AG08395 (cell line): ENCODE data around the gene ZBTB46.

Experiments used
- DNase-seq: peaks from one replicate; pipeline ENCODE4 v3.0.0; 2012; ENCODE audit warnings: mixed read lengths, low spot score

Gene ZBTB46

GRCh38 chr20:63837479-63837878 is 6.4 kb upstream of the ZBTB46 start:
- no peak for DNase-seq

DNA sequence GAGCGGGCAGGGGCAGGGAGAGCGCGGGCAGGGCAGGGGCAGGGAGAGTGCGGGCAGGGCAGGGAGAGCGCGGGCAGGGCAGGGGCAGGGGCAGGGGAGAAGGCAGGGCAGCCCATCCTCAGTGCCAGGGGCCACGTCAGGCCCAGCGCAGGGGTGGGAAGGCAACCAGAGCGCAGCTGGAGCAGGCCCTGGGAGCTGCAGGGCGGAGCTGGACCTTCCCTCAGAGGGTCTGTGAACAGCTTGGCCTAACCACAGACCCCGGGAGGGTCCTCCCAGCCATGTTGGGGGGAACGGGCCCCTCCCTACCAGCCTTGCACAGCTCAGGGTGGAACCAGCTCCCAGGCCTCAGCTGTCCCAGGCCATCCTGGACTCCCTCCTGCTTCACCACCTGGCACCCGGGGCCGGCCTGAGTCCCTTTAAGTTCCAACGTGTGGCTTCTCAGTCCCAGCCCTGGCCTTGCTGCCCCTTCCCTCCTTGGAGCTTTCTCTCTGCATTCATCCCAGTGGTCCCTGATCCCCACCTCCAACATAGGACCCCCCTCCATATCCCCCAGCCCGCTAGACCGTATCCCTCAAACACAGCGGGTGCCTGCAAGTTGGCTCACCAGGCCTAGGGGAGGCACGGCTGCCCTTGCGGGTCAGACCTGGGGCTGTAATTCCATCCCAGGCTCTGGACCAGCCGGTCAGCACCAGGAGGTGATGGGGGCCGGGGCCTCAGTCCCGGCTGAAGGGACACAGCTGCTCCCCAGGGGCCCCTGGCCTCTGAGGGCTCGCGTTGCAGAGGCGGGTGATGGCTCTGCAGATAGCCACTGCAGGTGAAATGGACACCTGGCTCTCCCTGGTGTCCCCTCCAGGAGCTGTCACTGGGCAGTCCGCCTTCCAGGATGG is 5.6 kb upstream of the ZBTB46 start:
- no peak for DNase-seq

GRCh38 chr20:63835021-63835858 is 4.2 kb upstream of the ZBTB46 start:
- DNase-seq = peak; percentile 99

- DNase-seq = no peak
Observed at GRCh38 chr20:63834491-63834880, 3.4 kb upstream of the ZBTB46 start.

GRCh38 chr20:63833776-63834490 is 2.9 kb upstream of the ZBTB46 start:
- DNase-seq = no peak

DNA sequence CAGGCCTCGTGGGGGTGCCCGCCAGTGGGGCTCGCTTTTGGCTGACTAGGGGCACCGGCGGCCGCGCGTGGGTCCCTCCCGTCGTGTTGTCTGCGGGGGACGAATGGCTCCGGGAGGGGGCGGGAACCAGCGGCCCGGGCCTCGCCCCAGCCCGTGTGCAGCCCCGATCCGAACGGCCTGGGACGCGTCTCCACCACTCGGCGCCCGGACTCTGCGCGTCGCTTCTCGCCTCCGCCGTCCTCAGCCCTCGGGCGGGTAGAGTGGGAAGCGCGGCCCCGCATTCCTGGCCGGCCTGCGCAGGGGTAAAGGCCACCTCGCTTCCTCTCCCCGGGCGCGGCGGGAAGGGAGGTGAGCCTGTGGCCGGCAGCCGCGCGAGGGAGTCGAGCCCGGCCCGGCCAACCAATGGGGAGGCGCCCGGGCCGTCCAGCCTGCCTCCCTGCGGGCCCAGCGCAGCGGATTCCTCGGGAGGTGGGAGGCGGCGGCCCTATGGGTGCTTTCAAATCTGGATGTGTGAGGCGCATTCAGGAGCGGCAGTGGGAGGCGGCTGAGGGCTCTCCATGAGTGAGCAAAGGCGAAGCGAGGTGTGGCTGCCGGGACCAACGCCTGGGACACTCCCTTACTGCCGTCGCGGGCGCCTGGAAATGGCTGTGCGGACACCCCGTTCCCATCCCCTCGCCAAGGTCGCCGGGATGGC is 1.1 kb upstream of the ZBTB46 start:
- no peak for DNase-seq

DNA sequence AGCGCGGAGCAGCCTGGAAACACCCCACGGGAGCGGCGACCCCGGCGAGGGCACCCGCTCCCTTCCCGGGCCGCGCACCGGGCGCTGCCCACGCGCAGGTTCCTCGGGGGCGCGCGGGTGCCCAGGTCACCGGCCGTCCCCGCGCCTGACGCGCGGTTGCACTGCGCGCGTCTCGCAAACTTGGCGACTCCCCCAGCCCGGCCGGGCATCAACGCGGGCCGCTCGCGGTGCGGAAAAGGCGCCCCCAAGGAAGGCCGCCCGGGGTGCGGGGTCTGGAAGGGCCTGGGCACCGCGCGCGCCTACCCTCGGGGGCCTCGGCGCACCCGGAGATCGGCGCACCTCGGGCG is 555 bp upstream of the ZBTB46 start:
- DNase-seq = no peak

DNA sequence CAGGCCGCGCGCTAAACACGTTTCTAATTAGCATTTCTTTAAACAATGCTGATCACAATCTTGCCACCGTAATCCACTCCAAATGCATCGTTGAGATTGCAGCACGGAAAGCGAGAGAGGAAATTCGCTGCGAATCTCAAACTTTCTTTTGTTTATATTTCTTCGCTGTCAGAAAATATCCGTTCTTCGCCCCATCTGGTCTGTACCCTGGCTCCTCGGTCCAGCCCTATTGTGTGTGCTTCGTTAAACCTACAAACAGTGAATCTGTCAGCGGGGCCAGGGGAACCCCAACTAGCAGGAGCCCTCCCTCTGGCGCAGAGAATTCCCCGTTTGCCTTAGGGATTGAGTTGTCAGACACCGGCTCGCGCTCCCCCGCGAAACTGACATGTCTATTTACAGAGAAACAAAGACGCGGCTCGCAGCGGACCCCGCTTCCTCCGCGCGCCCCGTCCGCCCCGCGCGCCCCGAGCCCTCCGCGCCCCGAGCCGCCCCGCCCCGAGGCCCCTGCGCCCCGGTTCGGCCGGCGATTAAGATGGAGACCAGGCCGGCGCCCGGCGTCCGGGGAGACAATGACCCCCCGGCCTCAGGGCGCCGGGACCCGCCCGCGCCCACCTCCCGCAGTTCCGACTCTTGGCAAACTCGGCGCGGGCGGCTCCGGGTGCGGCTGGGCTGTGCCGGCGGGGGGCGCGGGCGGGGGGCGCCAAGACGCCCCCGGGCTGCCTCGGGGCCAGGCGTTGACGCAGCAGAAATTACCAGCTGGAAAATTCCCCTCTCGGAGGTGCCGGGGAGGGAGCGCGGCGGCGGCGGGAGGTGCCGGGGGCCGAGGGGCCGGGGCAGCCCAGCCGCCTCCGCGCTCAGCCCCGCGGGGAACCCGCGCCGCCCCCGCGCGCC is 874 bp downstream of the ZBTB46 start:
- no peak for DNase-seq

DNA sequence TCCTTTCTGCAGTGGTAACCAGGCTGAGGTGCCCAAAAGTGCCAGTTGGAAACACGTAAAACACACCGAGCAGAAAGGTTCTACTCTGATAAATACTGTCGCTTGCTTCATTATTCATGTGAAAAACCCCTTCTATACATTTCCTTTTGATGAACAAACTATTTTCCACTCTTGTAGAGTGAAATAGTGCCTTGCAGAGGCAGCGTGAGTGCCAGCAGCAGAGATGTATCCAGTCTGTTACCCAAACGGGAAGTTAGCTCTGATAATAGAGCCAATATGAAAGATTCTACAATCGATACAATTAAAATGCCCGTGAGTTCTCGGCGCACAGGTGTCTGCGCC is 1.5 kb downstream of the ZBTB46 start:
- DNase-seq = no peak

- DNase-seq = no peak
Observed at GRCh38 chr20:63828951-63829350, 2.1 kb downstream of the ZBTB46 start.

DNA sequence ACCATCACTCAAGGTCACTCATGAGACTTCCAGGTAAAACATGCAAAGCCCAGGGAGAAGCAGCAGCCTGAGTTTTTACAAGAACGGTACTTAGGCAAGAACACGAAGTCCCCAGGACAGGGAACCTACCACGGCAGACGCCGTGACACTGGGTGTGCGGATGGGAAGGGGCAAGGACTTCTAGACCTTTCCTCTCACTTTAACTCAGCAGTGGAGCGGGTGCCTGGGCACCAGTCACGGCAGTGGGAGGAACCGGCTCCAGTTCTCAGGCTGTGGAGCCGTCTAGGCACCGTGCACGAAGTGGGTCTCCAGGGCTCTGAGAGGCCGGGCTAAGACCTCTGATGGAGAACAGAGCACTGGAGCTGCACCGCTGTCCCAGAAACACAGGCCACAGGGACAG is 2.5 kb downstream of the ZBTB46 start:
- DNase-seq = no peak

DNA sequence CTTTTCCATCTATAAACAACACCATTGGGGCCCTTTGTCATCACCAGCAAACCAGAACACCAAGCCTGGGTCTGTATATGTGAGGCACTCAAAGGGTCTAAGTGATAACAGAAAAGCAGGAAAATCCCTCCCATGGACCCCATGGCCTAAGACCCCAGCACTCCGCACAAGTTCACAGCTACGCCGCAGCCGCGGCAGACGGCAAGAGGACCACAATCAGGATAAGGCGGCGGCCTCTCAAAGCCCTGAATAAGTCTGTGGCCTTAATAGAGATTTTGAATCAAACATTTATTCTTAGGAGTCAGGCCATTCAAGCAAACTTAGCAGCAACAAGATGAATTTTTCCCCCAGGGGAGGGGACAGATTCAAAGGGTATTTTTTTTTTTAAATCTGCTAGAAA is 2.9 kb downstream of the ZBTB46 start:
- DNase-seq = no peak

- DNase-seq = no peak
Observed at GRCh38 chr20:63826753-63827152, 4.3 kb downstream of the ZBTB46 start.

GRCh38 chr20:63825331-63826118 is 5.5 kb downstream of the ZBTB46 start:
- no peak for DNase-seq

- DNase-seq = no peak
Observed at GRCh38 chr20:63823691-63824311, 7.3 kb downstream of the ZBTB46 start.

DNA sequence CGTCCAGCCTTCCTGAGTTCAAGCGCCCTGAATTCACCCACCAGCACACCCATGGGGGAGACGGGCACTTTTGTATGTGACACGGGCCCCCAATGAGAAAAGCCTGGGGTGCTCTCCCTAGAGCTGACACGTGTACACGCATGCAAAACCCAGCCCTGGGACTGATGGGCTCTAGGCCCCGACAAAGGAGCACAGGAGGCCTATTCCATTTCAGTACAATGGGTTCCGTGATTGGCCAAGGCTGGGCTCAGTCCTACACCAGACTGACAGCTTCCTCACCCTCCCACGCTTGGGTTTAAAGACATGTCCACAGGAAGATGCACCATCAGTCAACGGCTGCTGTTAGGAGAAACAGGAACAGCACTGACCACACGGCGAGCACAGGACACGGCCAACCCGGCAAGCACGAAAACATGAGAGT is 8.8 kb downstream of the ZBTB46 start:
- DNase-seq = no peak

- DNase-seq = no peak
Observed at GRCh38 chr20:63821811-63822210, 9.3 kb downstream of the ZBTB46 start.

- DNase-seq = peak; percentile 53
Observed at GRCh38 chr20:63819224-63819921, 11.7 kb downstream of the ZBTB46 start.

GRCh38 chr20:63815615-63816253 is 15.3 kb downstream of the ZBTB46 start:
- DNase-seq = no peak
